ENCODE results near the gene RPS10.
"Not testable (repeated sequence)": the region's sequence is repeated elsewhere in the genome, so short reads cannot be mapped to it uniquely, and the experiment has no call there.

The RPS10 gene

DNA sequence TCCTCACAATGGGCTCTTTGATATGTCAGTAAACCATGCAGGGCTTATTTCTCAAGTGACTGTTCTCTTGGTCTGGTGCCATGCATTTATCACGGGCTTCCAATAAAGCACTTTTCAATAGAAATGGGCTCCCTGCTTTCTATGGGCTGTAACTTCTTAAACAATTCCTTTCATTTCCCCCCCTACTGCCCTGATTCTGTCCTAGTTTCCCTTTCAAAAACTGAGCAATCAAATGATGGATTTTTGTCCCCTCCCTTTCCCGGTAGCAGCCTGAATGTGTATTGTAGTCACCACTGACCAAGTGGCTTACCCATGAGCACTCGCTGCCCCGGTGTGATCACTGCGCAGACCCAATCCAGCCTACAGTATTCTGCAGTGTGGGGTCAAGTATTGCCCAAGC is 13.9 kb downstream of the RPS10 start:
- Mint-ChIP-seq H3K4me3 (no peak overlapping the region), H3K36me3 (ENCODE audit: insufficient read depth) (peaks cover 11% of the 10 kb centered on the region), H3K27me3 (no peaks in the 10 kb centered on the region), H3K27ac (ENCODE audit: low read depth) (peak overlapping the region; percentile 23), H3K4me1 (peaks cover 7% of the 10 kb centered on the region), H3K9me3 (no peaks in the 10 kb centered on the region)
- DNase-seq (ENCODE audit: low spot score in 2 of 2), result no peak
- no peak for ATAC-seq (replicated peaks; ENCODE audit: extremely low read depth, poor library complexity, severe bottlenecking)

DNA sequence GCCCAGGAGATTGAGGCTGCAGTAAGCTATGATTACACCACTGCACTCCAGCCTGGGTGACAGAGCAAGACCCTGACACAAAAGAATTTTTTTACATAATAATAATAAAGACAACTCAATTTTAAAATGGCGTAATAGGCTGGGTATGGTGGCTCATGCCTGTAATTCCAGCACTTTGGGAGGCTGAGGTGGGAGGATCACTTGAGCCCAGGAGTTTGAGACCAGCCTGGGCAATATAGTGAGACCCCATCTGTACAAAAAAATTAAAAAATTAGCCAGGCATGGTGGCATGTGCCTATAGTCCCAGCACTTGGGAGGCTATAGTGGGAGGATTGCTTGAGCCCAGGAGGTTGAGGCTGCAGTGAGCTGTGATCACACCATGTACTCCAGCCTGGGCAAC is 18.0 kb downstream of the RPS10 start:
- not testable (repeated sequence) for H3K27me3 Mint-ChIP-seq; ATAC-seq (replicated peaks; ENCODE audit: extremely low read depth, poor library complexity, severe bottlenecking); H3K9me3 Mint-ChIP-seq; H3K27ac Mint-ChIP-seq (ENCODE audit: low read depth); H3K36me3 Mint-ChIP-seq (ENCODE audit: insufficient read depth); DNase-seq (ENCODE audit: low spot score in 2 of 2); H3K4me1 Mint-ChIP-seq; H3K4me3 Mint-ChIP-seq

DNA sequence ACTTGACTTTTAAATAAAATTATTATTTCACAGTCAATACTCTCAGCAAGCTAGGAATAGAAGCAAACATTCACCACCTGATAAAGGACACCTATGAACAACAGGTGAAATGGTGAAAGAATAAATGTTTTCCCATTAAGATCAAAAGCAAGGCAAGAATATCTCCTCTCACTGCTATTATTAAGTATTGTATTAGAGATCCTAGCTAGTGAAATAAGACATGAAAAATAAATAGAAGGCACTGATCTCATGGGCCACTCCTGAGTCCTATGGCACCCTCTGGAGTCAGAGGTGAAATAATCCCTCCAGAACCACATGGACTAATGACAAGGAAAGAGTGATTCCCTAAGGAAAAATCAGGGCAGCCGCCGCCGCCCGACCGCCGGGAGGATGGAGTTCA is 29.4 kb downstream of the RPS10 start:
- no peak overlapping the region for H3K4me3 Mint-ChIP-seq
- H3K9me3 Mint-ChIP-seq, result no peaks in the 10 kb centered on the region
- DNase-seq (ENCODE audit: low spot score in 2 of 2) (no peak), ATAC-seq (replicated peaks; ENCODE audit: extremely low read depth, poor library complexity, severe bottlenecking) (no peak)
- no peak overlapping the region for H3K27ac Mint-ChIP-seq (ENCODE audit: low read depth)
- H3K4me1 Mint-ChIP-seq, result peaks cover 14% of the 10 kb centered on the region
- H3K36me3 Mint-ChIP-seq (ENCODE audit: insufficient read depth), result peaks cover 5% of the 10 kb centered on the region
- H3K27me3 Mint-ChIP-seq, result no peaks in the 10 kb centered on the region

DNA sequence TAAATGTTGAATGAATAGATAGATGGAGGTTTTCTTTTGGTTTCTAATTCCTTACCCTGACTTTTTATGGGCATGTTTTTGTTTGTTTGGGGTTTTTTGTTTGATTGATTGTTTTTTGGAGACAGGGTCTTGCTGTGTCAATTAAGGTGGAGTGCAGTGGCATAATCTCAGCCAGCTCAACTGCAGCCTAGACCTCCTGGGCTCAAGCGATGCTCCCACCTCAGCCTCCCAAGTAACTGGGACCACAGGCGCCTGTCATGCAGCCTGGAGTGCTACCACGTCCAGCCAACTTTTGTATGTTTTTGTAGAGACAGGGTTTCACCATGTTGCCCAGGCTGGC is 31.9 kb downstream of the RPS10 start:
- Mint-ChIP-seq H3K27ac (ENCODE audit: low read depth) (no peak overlapping the region), H3K4me3 (no peak overlapping the region), H3K36me3 (ENCODE audit: insufficient read depth) (peaks cover 5% of the 10 kb centered on the region), H3K9me3 (no peaks in the 10 kb centered on the region), H3K4me1 (peaks cover 14% of the 10 kb centered on the region), H3K27me3 (no peaks in the 10 kb centered on the region)
- no peak for ATAC-seq (replicated peaks; ENCODE audit: extremely low read depth, poor library complexity, severe bottlenecking)
- no peak for DNase-seq (ENCODE audit: low spot score in 2 of 2)

DNA sequence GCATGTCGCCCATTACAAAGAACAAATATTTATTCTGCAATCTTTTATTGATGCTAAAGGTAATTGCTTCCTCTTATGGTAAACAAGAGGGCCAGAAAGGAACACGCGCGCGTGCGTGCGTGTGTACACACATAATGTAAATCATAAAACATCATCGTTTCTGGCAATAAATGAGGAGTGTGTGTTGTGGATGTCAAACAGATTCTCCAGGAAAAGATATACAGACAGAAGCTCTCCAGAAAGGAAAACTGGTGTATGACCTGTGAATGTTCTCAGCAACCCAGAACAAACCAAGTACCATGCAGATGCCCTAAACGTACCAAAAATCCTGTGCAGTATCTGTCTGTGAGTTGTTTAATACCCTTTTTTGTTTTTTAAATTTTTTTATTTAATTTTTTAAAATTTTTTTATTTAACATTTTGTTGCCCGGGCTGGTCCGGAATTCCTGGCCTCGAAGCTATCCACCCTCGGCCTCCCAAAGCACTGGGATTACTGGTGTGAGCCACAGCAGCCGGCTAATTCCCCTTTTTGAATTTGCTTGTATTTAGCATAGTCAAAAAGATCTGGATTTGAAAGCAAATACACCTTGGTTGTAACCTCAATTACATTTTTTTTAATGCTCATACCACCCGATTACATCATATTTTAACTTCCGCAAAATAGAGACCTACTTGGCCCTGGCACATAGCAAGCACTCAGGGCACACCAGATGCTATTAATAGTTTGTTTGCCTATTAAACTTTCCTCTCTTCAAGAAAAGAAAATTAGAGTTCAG is 32.5 kb downstream of the RPS10 start:
- H3K36me3 Mint-ChIP-seq (ENCODE audit: insufficient read depth), result peaks cover 4% of the 10 kb centered on the region
- no peak overlapping the region for H3K27ac Mint-ChIP-seq (ENCODE audit: low read depth)
- peaks cover 14% of the 10 kb centered on the region for H3K4me1 Mint-ChIP-seq
- no peaks in the 10 kb centered on the region for H3K27me3 Mint-ChIP-seq
- ATAC-seq (replicated peaks; ENCODE audit: extremely low read depth, poor library complexity, severe bottlenecking), result no peak
- no peak overlapping the region for H3K4me3 Mint-ChIP-seq
- H3K9me3 Mint-ChIP-seq, result no peaks in the 10 kb centered on the region
- DNase-seq (ENCODE audit: low spot score in 2 of 2), result no peak

DNA sequence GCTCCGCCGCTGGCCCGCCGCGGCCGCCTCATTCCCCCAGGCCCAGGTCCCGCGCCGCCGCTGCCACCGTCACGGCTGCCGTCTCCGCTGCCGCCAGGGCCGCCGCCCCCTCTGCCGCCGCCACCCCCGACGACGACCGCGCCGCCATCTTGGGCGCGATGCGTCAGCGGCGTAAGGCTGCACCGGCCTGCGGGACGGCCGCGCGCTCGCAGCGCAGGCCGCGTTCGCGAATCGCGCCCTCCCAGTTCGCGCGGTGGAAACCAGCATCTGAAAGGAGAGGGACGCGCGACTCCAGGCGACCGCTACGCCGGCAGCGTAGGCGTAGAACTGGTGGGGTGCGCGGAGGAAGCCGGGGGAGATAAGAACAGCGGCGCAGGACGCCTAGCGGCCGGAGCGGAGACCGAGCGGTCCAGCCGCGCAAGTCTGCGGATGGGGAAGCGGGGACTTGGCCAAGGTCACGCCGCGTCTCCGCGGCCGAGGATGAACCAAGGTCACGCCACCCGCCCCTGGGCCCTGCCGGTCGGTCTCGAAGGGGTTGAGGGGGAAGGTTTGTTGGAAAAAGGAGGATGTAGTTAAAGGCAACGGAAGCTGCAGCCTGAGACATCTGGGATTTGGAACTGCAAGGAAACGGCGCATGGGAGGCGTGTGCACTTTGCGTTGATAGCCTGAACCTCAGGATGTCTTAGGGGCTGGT is 33.2 kb downstream of the RPS10 start, which contains the start of gene NUDT3:
TSS of gene NUDT3 (minus strand) at position 173 of the 694 bp plus-strand sequence. CDS start 307 bp downstream, outside the sequence.
- no peak within 1 kb of the TSS for H3K27ac Mint-ChIP-seq (ENCODE audit: low read depth)
- H3K4me3 Mint-ChIP-seq, result no peak within 1 kb of the TSS
- H3K27me3 Mint-ChIP-seq, result no peaks in the 10 kb centered on the region

DNA sequence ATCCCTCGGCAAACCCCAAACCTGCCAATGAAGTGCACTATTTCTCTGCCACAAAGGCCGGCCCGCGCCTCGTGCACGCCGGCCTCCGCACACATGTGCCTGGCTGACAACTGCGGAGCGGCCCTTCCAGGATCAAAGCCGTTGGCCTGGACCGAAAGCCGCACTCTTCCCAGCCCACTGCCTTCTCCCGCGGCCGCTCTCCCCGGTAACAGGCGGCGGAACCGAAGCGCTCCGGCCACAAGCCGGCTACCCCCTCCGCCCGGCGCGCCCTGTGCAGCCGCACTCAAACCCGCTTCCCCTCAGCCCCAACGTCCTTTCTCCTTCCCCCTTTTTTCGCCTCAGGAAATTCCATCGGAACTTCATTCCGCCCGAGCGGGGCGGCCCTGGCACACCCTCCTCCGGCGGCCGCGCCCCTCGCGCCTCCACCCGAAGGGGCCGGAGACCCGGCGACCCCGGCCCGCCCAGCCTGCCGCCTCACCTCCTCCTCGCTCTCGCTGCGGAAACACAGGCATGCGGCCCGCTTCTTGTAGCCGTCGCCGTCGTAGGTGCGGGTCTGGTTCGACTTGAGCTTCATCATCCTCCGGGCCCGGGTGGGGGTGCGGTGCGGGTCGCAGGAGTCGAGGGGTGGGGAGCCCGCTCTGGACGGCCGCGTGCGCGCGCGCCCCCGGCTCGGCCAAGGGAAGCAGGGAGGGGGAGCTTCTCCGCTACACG is 33.9 kb downstream of the RPS10 start:
- peak; percentile 17 to 20 for DNase-seq (ENCODE audit: low spot score in 2 of 2)

More for the DNA sequence above, 33.2 kb downstream of the RPS10 start, which contains the start of gene NUDT3:
- Mint-ChIP-seq H3K4me1 (peaks cover 14% of the 10 kb centered on the region), H3K36me3 (ENCODE audit: insufficient read depth) (peaks cover 4% of the 10 kb centered on the region), H3K9me3 (no peaks in the 10 kb centered on the region)
- ATAC-seq (replicated peaks; ENCODE audit: extremely low read depth, poor library complexity, severe bottlenecking) (peak; percentile 91), DNase-seq (ENCODE audit: low spot score in 2 of 2) (peak; percentile 91 to 94)

DNA sequence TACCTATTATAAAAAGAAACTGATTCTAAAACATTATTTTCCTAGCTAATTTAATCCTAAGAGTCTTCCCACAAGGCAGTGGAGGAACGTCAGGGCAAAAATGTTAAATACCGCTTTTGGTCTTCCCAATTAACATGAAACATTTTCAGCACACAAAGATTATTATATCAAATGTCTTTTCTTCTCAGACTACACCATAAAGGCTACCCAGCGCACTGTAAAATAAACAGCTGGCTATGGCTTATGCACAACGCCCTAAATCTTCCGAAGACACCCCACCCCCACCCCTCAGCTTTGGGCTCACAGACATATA is 34.4 kb downstream of the RPS10 start:
- Mint-ChIP-seq H3K9me3 (no peaks in the 10 kb centered on the region), H3K27ac (ENCODE audit: low read depth) (no peak overlapping the region), H3K4me1 (peaks cover 16% of the 10 kb centered on the region), H3K4me3 (no peak overlapping the region), H3K36me3 (ENCODE audit: insufficient read depth) (peaks cover 6% of the 10 kb centered on the region), H3K27me3 (no peaks in the 10 kb centered on the region)
- DNase-seq (ENCODE audit: low spot score in 2 of 2), result no peak
- no peak for ATAC-seq (replicated peaks; ENCODE audit: extremely low read depth, poor library complexity, severe bottlenecking)

More for the DNA sequence above, 33.9 kb downstream of the RPS10 start:
- no peaks in the 10 kb centered on the region for H3K9me3 Mint-ChIP-seq
- no peaks in the 10 kb centered on the region for H3K27me3 Mint-ChIP-seq
- H3K36me3 Mint-ChIP-seq (ENCODE audit: insufficient read depth), result peaks cover 4% of the 10 kb centered on the region
- no peak overlapping the region for H3K4me3 Mint-ChIP-seq
- H3K27ac Mint-ChIP-seq (ENCODE audit: low read depth), result no peak overlapping the region
- peak; percentile 29 for ATAC-seq (replicated peaks; ENCODE audit: extremely low read depth, poor library complexity, severe bottlenecking)
- peaks cover 14% of the 10 kb centered on the region for H3K4me1 Mint-ChIP-seq

DNA sequence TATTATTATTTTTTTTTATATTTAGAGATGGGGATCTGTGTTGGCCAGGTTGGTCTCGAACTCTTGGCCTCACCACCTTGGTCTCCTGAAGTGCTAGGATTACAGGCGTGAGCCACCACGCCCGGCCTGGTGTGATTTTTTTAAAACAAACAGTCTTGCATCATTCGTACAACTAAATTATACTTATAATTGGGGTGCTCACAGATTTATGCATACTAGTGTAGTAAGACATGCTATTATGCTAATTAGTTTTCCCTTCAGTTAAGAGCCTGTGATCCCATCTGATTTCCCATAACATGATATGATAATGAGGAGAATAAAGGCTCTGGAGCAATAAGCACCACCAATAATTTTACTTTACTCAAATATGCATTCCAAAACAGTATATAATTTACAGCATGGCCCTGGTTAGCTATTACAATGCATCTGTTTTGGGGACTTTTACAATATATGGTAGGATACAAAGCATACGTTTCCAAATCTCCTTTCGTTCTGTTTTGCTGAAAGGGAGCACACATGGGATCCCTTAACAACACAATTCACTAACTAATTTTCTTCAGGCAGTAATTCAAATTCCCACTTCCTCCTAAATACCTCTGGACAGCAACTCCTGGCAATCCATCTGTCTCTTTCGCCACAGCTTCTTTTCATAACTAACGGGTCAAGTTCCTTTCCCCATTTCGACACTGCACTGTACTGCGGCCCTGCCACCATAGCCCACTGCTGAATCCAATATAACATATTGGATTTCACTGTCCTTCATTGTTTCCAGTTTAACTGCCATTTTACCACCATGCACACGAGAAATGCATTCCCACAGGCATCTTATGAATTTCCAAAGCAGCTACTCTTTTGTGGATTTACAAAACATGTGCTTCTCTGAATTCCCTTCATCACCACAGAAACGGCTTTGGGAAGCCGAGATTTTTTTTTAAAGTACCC is 35.1 kb downstream of the RPS10 start:
- no peak overlapping the region for H3K4me3 Mint-ChIP-seq
- no peak overlapping the region for H3K27ac Mint-ChIP-seq (ENCODE audit: low read depth)
- ATAC-seq (replicated peaks; ENCODE audit: extremely low read depth, poor library complexity, severe bottlenecking) (no peak), DNase-seq (ENCODE audit: low spot score in 2 of 2) (no peak)
- H3K4me1 Mint-ChIP-seq, result peaks cover 20% of the 10 kb centered on the region
- H3K36me3 Mint-ChIP-seq (ENCODE audit: insufficient read depth), result peaks cover 6% of the 10 kb centered on the region
- H3K27me3 Mint-ChIP-seq, result no peaks in the 10 kb centered on the region
- no peaks in the 10 kb centered on the region for H3K9me3 Mint-ChIP-seq

DNA sequence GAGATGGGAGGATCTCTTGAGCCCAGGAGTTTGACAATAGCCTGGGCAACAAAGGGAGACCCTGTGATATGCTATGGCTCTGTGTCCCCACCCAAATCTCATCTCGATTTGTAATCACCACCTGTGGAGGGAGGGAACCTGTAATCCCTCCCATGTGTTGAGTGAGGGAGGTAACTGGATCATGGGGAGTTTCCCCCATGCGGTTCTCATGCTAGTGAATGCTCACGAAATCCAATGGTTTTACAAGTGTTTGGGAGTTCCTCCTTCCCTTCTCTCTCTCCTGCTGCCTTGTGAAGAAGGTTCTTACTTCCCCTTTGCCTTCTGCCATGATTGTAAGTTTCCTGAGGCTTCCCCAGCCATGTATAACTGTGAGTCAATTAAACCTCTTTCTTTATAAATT is 36.8 kb downstream of the RPS10 start:
- no peak overlapping the region for H3K4me3 Mint-ChIP-seq
- H3K27me3 Mint-ChIP-seq, result no peaks in the 10 kb centered on the region
- ATAC-seq (replicated peaks; ENCODE audit: extremely low read depth, poor library complexity, severe bottlenecking) (no peak), DNase-seq (ENCODE audit: low spot score in 2 of 2) (no peak)
- H3K4me1 Mint-ChIP-seq, result peaks cover 20% of the 10 kb centered on the region
- no peak overlapping the region for H3K27ac Mint-ChIP-seq (ENCODE audit: low read depth)
- peaks cover 8% of the 10 kb centered on the region for H3K36me3 Mint-ChIP-seq (ENCODE audit: insufficient read depth)
- no peaks in the 10 kb centered on the region for H3K9me3 Mint-ChIP-seq

DNA sequence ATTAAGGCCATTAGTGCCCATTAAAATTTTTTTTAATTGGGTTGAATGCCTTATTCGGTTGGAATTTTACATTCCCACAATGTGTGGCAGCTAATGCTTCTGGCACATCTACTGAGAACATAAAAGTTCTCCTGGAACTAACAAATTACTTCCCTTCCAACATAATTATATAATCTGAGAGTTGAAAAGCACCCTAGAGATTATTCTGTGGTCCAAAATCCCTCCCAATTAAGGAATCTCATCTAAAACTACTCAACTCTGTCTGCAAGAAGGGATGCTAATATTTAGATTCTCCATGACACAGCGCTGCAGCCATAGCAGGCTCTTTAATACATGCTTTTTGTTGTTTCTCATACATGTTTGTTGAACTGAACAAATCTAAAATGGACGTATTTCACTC is 37.4 kb downstream of the RPS10 start:
- Mint-ChIP-seq H3K9me3 (no peaks in the 10 kb centered on the region), H3K27me3 (no peaks in the 10 kb centered on the region), H3K4me1 (peaks cover 18% of the 10 kb centered on the region), H3K4me3 (no peak overlapping the region), H3K27ac (ENCODE audit: low read depth) (no peak overlapping the region), H3K36me3 (ENCODE audit: insufficient read depth) (peaks cover 8% of the 10 kb centered on the region)
- no peak for ATAC-seq (replicated peaks; ENCODE audit: extremely low read depth, poor library complexity, severe bottlenecking)
- DNase-seq (ENCODE audit: low spot score in 2 of 2), result no peak
